SK-N-SH treated with all-trans-retinoic acid at 6 μM for 48 hours (cell line): ENCODE results near the gene SLC6A5.

Experiments
- ATAC-seq: fragments of 200-7000 bp; cut with Tn5 transposase; 3 replicates; pipeline ENCODE4 v1.9.1; 2020; ENCODE audit warnings: mild to moderate bottlenecking, moderate library complexity
- ARNTL ChIP-seq: fragments of 450-650 bp; formaldehyde crosslinking; IDR thresholded peaks from 2 replicates; pipeline ENCODE4 v1.5.0; 2020; ENCODE audit warnings: low read depth, mild to moderate bottlenecking, moderate library complexity, borderline replicate concordance
- CSDC2 ChIP-seq: fragments of 250-450 bp; sonication (Bioruptor Pico); IDR thresholded peaks from 2 replicates; pipeline ENCODE4 v1.5.0; 2020; ENCODE audit warnings: mild to moderate bottlenecking, moderate library complexity
- ESRRG ChIP-seq: fragments of 250-450 bp; sonication (Bioruptor Pico); IDR thresholded peaks from 2 replicates; pipeline ENCODE4 v1.6.1; 2021; ENCODE audit warnings: mild to moderate bottlenecking
- GLIS3 ChIP-seq: fragments of 250-450 bp; sonication (Bioruptor Pico); IDR thresholded peaks from 2 replicates; pipeline ENCODE4 v1.5.0; 2020; ENCODE audit warnings: mild to moderate bottlenecking, moderate library complexity
- ISL1 ChIP-seq: fragments of 250-450 bp; sonication (Bioruptor Pico); IDR thresholded peaks from 2 replicates; pipeline ENCODE4 v2.1.2; 2022; ENCODE audit warnings: mild to moderate bottlenecking, moderate library complexity
- OSR1 ChIP-seq: fragments of 250-450 bp; sonication (Bioruptor Pico); IDR thresholded peaks from 2 replicates; pipeline ENCODE4 v1.8.0; 2022; ENCODE audit warnings: moderate library complexity, mild to moderate bottlenecking, inconsistent platforms
- PATZ1 ChIP-seq: fragments of 250-450 bp; sonication (Bioruptor Pico); IDR thresholded peaks from 2 replicates; pipeline ENCODE4 v1.8.0; 2020; ENCODE audit warnings: mild to moderate bottlenecking, moderate library complexity, borderline replicate concordance
- RARB ChIP-seq: fragments of 250-450 bp; sonication (Bioruptor Pico); IDR thresholded peaks from 2 replicates; pipeline ENCODE4 v1.8.0; 2021; ENCODE audit warnings: mild to moderate bottlenecking, moderate library complexity
- SNAI2 ChIP-seq: fragments of 250-450 bp; sonication (Bioruptor Pico); IDR thresholded peaks from 2 replicates; pipeline ENCODE4 v1.5.0; 2020; ENCODE audit warnings: mild to moderate bottlenecking, moderate library complexity
- TOX ChIP-seq: fragments of 250-450 bp; sonication (Bioruptor Pico); IDR thresholded peaks from 2 replicates; pipeline ENCODE4 v1.8.0; 2021; ENCODE audit warnings: mild to moderate bottlenecking, moderate library complexity, borderline replicate concordance
- TSHZ2 ChIP-seq: fragments of 250-450 bp; sonication (Bioruptor Pico); IDR thresholded peaks from 2 replicates; pipeline ENCODE4 v1.5.0; 2020; ENCODE audit warnings: mild to moderate bottlenecking, moderate library complexity
- ZC3H10 ChIP-seq: fragments of 250-450 bp; sonication (Bioruptor Pico); IDR thresholded peaks from 2 replicates; pipeline ENCODE4 v1.5.1; 2021; ENCODE audit warnings: mild to moderate bottlenecking, moderate library complexity
- ZNF565 ChIP-seq: fragments of 450-650 bp; formaldehyde crosslinking; conservative IDR thresholded peaks from 2 replicates; pipeline ENCODE4 v1.5.0; 2020; ENCODE audit warnings: low read depth, mild to moderate bottlenecking, moderate library complexity
- ZNF70 ChIP-seq: fragments of 450-650 bp; formaldehyde crosslinking; IDR thresholded peaks from 2 replicates; pipeline ENCODE4 v1.5.0; 2020; ENCODE audit warnings: mild to moderate bottlenecking, moderate library complexity
- ZNF8 ChIP-seq: fragments of 450-650 bp; formaldehyde crosslinking; IDR thresholded peaks from 2 replicates; pipeline ENCODE4 v1.5.0; 2020; ENCODE audit warnings: mild to moderate bottlenecking, moderate library complexity
- TF ChIP-seq, protein P1 (sequence below): fragments of 250-450 bp; sonication (Bioruptor Pico); IDR thresholded peaks from 2 replicates; pipeline ENCODE4 v1.5.1; 2020; ENCODE audit warnings: low read depth, mild to moderate bottlenecking, moderate library complexity
- TF ChIP-seq, protein P2 (sequence below): fragments of 250-450 bp; sonication (Bioruptor Pico); IDR thresholded peaks from 2 replicates; pipeline ENCODE4 v1.8.0; 2021; ENCODE audit warnings: low read depth, mild to moderate bottlenecking, moderate library complexity, borderline replicate concordance

SLC6A5 gene

DNA sequence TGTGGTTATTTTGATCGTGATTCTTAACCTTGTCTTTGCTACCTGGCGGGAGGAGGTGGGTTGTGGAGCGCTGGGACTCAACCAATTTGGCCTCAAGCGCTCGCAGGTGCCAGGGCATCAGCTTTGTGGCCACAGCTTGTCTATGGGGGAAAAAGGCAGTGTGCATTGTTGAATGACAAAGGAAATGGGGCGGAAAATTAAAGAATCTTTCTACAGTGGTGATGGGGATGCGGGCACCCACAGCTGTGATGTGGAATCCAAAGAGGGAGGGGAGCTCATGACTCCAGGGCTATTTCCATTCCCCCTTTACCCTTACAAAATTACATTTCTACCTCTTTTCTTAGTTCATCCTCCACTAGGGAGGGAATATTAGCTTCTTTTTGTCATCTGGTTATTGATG is 1.1 kb downstream of the SLC6A5 start:
- no peak for ATAC-seq
- TF ChIP-seq, protein P1, sequence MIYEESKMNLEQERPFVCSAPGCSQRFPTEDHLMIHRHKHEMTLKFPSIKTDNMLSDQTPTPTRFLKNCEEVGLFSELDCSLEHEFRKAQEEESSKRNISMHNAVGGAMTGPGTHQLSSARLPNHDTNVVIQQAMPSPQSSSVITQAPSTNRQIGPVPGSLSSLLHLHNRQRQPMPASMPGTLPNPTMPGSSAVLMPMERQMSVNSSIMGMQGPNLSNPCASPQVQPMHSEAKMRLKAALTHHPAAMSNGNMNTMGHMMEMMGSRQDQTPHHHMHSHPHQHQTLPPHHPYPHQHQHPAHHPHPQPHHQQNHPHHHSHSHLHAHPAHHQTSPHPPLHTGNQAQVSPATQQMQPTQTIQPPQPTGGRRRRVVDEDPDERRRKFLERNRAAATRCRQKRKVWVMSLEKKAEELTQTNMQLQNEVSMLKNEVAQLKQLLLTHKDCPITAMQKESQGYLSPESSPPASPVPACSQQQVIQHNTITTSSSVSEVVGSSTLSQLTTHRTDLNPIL (CRISPR knock-in tag), result no peak
- TF ChIP-seq PATZ1 (CRISPR knock-in tag), result no peak
- no peak for TF ChIP-seq ZNF565

DNA sequence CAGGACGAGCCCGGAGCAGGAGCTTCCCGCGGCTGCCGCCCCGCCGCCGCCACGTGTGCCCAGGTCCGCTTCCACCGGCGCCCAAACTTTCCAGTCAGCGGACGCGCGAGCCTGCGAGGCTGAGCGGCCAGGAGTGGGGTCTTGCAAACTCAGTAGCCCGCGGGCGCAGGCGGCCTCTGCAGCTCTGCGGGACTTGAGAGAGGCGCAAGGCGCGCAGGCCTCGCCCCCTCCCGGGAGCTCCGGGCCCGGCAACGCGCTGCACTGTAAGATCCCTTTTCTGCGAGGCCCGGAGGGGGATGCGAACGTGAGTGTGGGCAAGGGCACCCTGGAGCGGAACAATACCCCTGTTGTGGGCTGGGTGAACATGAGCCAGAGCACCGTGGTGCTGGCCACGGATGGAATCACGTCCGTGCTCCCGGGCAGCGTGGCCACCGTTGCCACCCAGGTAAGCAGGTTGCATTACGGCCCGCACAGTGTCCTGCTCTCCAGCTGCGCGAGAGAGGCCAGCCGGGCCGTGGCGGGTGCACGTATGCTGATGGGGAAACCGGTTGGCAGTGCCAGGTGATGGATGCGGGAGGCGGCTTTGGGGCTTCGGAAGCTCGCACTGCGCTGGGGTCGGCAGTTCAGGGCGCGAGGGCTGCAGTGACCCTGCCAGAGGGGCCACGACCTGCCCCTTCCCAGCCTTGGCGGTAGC is 2.0 kb downstream of the SLC6A5 start:
- ATAC-seq, result no peak
- TF ChIP-seq TSHZ2 (no peak), RARB (CRISPR knock-in tag) (no peak), ARNTL (CRISPR knock-in tag) (no peak), OSR1 (no peak), ZNF8 (CRISPR knock-in tag) (no peak), CSDC2 (no peak)

GRCh38 chr11:20604295-20604803 is 4.9 kb downstream of the SLC6A5 start:
- ATAC-seq, result no peak
- TF ChIP-seq GLIS3 (CRISPR knock-in tag) (no peak), SNAI2 (no peak), TOX (no peak), ESRRG (no peak), ZNF70 (CRISPR knock-in tag) (no peak), ISL1 (CRISPR knock-in tag) (no peak), ZNF8 (CRISPR knock-in tag) (no peak), ZC3H10 (no peak)
- TF ChIP-seq, protein P1 (CRISPR knock-in tag), result no peak

DNA sequence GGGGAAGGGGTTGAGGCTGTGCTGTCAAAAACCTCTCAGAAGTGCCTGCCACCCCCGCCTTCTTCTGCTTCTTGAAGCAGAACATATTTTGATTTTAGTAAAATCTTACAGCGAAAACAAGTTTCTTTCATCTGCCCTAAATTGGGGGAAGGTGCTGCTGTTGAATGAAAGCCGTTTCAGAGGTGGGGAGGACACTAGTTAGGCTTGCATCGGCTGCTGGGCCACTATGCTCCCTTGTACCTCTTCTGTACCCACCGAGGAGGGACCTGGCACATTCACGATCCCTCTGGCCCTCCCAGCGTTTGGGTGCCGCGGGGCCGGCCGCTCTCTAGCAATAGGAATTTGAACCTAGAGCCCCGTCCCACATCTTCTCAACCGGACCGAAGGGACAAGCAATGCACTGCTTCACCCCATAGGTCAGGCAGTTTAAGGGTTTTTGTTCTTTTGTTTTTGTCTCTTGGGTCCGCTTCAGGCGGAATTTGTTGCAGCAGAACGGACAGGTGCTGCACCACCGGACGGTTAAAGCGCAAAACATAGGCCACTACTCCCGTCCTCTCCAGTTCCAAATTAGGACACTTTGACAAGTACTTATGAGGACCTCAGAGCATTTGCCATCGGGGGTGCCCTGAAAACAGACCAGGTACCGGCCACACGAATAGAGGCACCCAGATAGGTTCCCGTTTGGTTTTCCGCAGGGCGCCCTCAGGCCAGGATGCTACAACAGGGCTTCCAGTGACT is 5.6 kb downstream of the SLC6A5 start:
- no peak for ATAC-seq
- TF ChIP-seq TSHZ2 (no peak), ARNTL (CRISPR knock-in tag) (no peak), ZNF8 (CRISPR knock-in tag) (no peak), ZNF565 (no peak), OSR1 (no peak), ISL1 (CRISPR knock-in tag) (no peak)
- TF ChIP-seq, protein P2, sequence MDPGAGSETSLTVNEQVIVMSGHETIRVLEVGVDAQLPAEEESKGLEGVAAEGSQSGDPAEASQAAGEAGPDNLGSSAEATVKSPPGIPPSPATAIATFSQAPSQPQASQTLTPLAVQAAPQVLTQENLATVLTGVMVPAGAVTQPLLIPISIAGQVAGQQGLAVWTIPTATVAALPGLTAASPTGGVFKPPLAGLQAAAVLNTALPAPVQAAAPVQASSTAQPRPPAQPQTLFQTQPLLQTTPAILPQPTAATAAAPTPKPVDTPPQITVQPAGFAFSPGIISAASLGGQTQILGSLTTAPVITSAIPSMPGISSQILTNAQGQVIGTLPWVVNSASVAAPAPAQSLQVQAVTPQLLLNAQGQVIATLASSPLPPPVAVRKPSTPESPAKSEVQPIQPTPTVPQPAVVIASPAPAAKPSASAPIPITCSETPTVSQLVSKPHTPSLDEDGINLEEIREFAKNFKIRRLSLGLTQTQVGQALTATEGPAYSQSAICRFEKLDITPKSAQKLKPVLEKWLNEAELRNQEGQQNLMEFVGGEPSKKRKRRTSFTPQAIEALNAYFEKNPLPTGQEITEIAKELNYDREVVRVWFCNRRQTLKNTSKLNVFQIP (CRISPR knock-in tag), result no peak
